Panc1 (cell line): Measurements from ENCODE around the gene TMEM132E.

ENCODE experiments used
- CTCF ChIP-seq: fragments of 450-650 bp; IDR thresholded peaks from 2 replicates; pipeline ENCODE4 v1.5.1; 2017; ENCODE audit warnings: mild to moderate bottlenecking
- POLR2AphosphoS5 ChIP-seq: IDR thresholded peaks from 2 replicates; pipeline ENCODE4 v1.6.1; 2012; ENCODE audit warnings: mild to moderate bottlenecking, low read depth, low read length, moderate library complexity
- REST ChIP-seq, 2 experiments: IDR thresholded peaks; 2 replicates each; pipeline ENCODE4 v1.6.1; 2011 to 2012; ENCODE audit warnings: low read depth in 2 of 2, control low read depth in 1 of 2, low read length in 1 of 2, mild to moderate bottlenecking in 1 of 2, moderate library complexity in 1 of 2; ENCODE audit not compliant: insufficient read depth in 1 of 2
- SIN3A ChIP-seq: IDR thresholded peaks from 2 replicates; pipeline ENCODE4 v1.6.1; 2012; ENCODE audit warnings: low read depth, mild to moderate bottlenecking, low read length, moderate library complexity, borderline replicate concordance; ENCODE audit not compliant: insufficient read depth
- TCF7L2 ChIP-seq: IDR thresholded peaks from 2 replicates; pipeline ENCODE4 v1.6.1; 2011; ENCODE audit warnings: mild to moderate bottlenecking, low read depth, low read length, inconsistent platforms

GRCh38 chr17:34650051-34650750 lies 70.8 kb downstream of the TMEM132E start:
- TF ChIP-seq CTCF = no peak
- TF ChIP-seq SIN3A = no peak
- no peak for TF ChIP-seq POLR2AphosphoS5
- TF ChIP-seq TCF7L2 = no peak
- no peak for TF ChIP-seq REST (IDR thresholded peaks at IDR 0.05; ENCODE audit: insufficient read depth in 1 of 2, low read depth in 2 of 2, low read length in 1 of 2)
